GM12874 (cell line): ENCODE data around the gene KRT82.

Experiments
- TF ChIP-seq, protein P1 (sequence below): IDR thresholded peaks from 2 replicates; pipeline ENCODE4 v1.5.1; 2011; ENCODE audit warnings: low read depth, mild to moderate bottlenecking, control low read depth, low read length, moderate library complexity; ENCODE audit not compliant: insufficient read depth

Gene KRT82

DNA sequence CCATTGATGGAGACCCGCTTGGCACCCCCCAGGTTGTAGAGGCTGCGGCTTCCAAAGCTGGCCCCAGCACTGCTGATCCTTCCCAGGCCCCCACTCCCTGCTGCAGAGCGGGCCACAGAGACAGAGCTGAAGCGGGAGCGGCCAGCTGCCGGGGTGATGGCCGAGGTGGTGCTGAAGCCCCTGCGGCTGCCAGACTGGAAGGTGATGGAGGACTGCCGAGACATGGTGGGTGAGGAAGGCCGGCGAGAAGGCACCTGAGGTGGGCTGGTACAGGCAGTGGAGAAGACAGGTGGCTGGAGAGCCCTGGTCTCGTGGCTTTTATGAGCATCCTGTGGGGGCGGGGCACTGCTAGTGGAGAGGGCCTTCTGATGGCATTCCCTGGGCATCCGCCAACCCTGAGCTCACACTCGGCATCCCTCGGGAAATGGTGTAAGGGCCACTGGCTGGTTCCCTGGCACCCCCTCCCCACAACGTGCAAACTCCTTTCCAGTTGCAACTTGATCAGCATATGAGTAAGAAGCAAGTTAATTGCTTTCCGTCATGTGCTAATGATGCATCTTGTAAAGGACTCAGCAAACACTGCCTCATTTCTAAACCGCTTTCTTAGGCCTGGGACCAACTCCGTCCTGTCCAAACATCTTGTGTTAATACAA, 28.1 kb upstream of the KRT82 start, which contains the start of gene KRT75:
Gene KRT75 (minus strand): TSS at position 291 of the 653 bp plus-strand sequence. CDS start 67 bp downstream, at position 224.
- TF ChIP-seq, protein P1, sequence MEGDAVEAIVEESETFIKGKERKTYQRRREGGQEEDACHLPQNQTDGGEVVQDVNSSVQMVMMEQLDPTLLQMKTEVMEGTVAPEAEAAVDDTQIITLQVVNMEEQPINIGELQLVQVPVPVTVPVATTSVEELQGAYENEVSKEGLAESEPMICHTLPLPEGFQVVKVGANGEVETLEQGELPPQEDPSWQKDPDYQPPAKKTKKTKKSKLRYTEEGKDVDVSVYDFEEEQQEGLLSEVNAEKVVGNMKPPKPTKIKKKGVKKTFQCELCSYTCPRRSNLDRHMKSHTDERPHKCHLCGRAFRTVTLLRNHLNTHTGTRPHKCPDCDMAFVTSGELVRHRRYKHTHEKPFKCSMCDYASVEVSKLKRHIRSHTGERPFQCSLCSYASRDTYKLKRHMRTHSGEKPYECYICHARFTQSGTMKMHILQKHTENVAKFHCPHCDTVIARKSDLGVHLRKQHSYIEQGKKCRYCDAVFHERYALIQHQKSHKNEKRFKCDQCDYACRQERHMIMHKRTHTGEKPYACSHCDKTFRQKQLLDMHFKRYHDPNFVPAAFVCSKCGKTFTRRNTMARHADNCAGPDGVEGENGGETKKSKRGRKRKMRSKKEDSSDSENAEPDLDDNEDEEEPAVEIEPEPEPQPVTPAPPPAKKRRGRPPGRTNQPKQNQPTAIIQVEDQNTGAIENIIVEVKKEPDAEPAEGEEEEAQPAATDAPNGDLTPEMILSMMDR: no peak

DNA sequence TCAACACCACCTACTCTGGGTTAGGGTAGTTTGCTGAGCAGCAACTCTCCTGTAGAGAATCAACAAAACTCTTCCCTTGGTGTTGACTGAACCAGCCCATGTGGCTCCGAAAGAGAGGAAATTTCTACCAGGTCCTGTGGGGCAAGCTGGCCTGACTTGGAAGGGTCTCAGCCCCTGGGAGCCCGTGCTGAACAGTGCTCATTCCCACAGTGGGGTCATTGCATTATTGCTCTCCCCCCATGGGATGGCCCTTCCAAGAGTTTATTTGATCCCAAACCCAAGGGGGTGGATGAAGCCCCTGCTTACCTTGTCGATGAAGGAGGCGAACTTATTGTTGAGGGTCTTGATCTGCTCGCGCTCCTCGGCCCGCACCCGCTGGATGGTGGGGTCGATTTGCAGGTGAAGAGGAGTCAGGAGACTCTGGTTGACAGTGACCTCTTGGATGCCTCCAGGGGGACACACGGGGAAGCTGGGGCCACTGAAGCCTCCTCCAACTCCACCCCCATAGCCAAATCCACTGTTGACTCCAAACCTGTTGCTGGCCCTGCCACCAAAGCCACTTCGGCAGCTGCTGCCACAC, 27.5 kb upstream of the KRT82 start:
- TF ChIP-seq, protein P1: no peak

DNA sequence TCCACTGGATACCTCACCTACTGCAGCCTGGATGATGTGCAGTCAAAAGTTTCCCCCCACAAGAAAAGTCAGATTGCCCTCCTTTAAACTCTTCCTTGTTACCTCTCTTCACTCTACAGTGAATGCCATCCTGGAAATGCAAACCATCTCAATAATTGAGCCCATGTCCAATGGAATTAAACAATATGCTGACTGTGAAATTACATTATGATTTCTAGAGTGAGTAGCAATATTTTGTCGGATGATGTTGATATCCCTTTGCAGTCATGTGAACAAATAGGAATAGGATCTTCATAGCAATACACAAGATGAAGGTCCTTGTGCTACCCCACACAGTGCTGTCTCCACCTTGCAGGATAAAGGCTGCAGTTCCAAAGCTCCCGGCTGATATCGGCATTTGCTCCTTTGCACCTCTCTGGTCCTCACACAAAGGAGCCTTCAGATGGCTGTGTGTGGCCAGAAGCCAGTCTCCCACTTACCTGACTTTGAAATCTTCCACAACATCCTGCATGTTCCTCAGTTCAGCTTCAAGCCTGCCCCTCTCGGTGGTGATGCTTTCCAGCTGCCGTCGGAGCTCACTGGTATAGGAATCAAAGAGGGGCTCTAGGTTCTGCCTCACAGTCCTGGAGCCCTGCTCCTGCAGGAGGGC, 26.5 kb upstream of the KRT82 start:
- TF ChIP-seq, protein P1: no peak

DNA sequence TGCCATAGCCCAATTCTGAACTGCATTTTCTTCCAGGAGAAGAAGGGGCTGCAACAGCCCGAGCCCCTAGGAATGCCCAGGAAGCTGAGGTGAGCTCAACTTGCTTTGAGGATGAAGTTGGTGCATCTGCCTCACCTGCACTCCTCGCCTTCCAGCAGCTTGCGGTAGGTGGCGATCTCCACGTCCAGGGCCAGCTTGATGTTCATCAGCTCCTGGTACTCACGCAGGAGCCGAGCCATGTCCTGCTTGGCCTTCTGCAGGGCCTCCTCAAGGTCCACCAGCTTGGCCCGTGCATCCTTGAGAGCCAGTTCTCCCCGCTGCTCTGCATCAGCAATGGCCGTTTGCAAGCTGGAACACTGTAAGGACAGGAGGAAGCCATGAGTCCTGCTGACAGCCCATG, 22.0 kb upstream of the KRT82 start:
- TF ChIP-seq, protein P1: no peak

DNA sequence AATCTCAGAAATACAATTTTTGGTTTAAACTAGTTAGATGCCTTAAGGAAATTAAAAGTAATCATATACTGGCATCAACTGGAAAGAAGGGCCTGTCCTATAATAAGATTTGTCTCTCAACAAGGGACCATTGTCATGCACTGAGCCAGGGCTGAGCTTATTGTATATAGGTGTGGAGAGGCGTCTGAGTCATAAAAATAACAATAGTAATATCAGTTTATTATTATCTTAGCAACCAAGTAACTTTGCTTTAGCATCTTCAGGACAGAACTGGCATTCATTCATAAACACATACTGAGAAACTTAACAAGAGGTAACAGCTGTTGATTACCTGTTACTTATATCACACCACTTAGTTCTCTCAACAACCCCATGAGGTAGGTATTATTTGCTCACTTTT, 20.9 kb upstream of the KRT82 start:
- TF ChIP-seq, protein P1: no peak

DNA sequence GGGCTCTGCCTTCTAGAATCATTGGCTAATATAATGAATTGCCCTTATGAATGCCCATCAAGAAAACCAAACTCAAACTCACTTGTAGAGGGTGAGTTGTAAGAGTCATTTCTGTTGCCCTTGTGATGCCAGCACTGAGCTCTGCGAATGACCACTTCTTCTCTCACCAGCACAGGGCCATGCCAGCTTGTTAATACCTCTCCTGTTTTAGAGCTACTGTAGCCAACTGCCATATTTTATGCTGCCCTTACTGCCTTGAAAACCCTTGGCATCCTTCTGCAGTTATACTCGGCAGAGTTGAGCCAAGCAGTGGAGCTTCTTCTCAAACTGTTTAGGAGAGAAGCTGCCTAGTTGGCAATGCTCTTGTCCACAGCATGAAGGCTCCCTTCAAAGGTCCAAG, 19.9 kb upstream of the KRT82 start:
- TF ChIP-seq, protein P1: no peak

DNA sequence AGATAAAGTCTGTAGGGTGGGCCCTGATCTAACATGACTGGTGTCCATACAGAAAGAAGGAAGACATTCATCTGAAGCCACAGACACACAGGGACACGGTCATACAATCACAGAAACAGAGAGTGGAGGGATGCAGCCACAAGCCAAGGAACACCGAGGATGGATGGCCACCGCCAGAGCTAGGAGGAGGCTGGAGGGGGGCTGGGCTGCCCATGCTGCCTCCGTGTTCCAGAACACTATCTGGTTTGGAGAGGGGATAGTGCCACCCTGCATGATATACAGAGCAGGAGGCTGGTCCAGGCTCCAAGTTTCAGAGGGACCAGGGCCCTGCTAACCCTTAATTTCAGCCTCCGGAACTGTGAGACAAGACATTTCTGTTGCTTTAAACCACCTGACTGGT, 19.3 kb upstream of the KRT82 start:
- TF ChIP-seq, protein P1: no peak
